HepG2 (cell line): ENCODE measurements around the gene DSTN. TPM values are rescaled to one million over a fixed set of nuclear protein-coding genes. Genes with fewer than 3 reads are reported as not detected.

Source experiments
- ATF7-NPFF ChIP-seq: sonication (generic); formaldehyde crosslinking; IDR thresholded peaks from 2 replicates; pipeline ENCODE4 v1.8.1; 2023; ENCODE audit warnings: mild to moderate bottlenecking, low read depth, missing genetic modification reagents, moderate library complexity
- CCDC6 ChIP-seq: sonication (generic); formaldehyde crosslinking; IDR thresholded peaks from 2 replicates; pipeline ENCODE4 v1.8.1; 2022; ENCODE audit warnings: mild to moderate bottlenecking, missing genetic modification reagents, moderate library complexity
- ELF4 ChIP-seq: sonication (generic); formaldehyde crosslinking; IDR thresholded peaks from 2 replicates; pipeline ENCODE4 v1.5.0; 2020; ENCODE audit warnings: missing genetic modification reagents, mild to moderate bottlenecking, moderate library complexity, borderline replicate concordance
- FOXJ3 ChIP-seq: sonication (generic); formaldehyde crosslinking; IDR thresholded peaks from 2 replicates; pipeline ENCODE4 v1.4.0; 2020; ENCODE audit warnings: missing genetic modification reagents, mild to moderate bottlenecking, borderline replicate concordance
- HDAC6 ChIP-seq: fragments of 200-600 bp; sonication (generic); IDR thresholded peaks from 2 replicates; pipeline ENCODE4 v1.7.0; 2017; ENCODE audit warnings: mild to moderate bottlenecking, antibody characterized with exemption, low read length, low read depth
- HOXD1 ChIP-seq: sonication (generic); formaldehyde crosslinking; IDR thresholded peaks from 2 replicates; pipeline ENCODE4 v1.5.0; 2020; ENCODE audit warnings: missing genetic modification reagents
- JUN ChIP-seq: sonication (generic); formaldehyde crosslinking; IDR thresholded peaks from 2 replicates; pipeline ENCODE4 v1.4.0; 2020; ENCODE audit warnings: mild to moderate bottlenecking, missing genetic modification reagents
- MEF2D ChIP-seq: sonication (generic); formaldehyde crosslinking; IDR thresholded peaks from 2 replicates; pipeline ENCODE4 v1.5.1; 2020; ENCODE audit warnings: mild to moderate bottlenecking, missing genetic modification reagents
- POLR2G ChIP-seq: fragments of 200-400 bp; formaldehyde crosslinking; IDR thresholded peaks from 2 replicates; pipeline ENCODE4 v1.6.1; 2018; ENCODE audit warnings: mild to moderate bottlenecking, low read depth, low read length, moderate library complexity
- RERE ChIP-seq: IDR thresholded peaks from 2 replicates; pipeline ENCODE4 v1.6.1; 2016; ENCODE audit warnings: low read depth, missing genetic modification reagents, missing compliant biosample characterization
- ZC3H13 ChIP-seq: sonication (generic); formaldehyde crosslinking; IDR thresholded peaks from 2 replicates; pipeline ENCODE4 v1.8.1; 2023; ENCODE audit warnings: mild to moderate bottlenecking, missing genetic modification reagents, moderate library complexity
- ZNF124 ChIP-seq: sonication (generic); formaldehyde crosslinking; IDR thresholded peaks from 2 replicates; pipeline ENCODE4 v1.4.0; 2020; ENCODE audit warnings: missing genetic modification reagents
- ZNF256 ChIP-seq: sonication (generic); formaldehyde crosslinking; conservative IDR thresholded peaks from 2 replicates; pipeline ENCODE4 v1.4.0; 2020; ENCODE audit warnings: missing genetic modification reagents
- ZNF710 ChIP-seq: sonication (generic); formaldehyde crosslinking; IDR thresholded peaks from 2 replicates; pipeline ENCODE4 v1.5.0; 2020; ENCODE audit warnings: mild to moderate bottlenecking, missing genetic modification reagents, borderline replicate concordance
- ZNF776 ChIP-seq: sonication (generic); formaldehyde crosslinking; IDR thresholded peaks from 2 replicates; pipeline ENCODE4 v1.4.0; 2020; ENCODE audit warnings: mild to moderate bottlenecking, missing genetic modification reagents
- polyA plus RNA-seq, 8 experiments: library from polyadenylated mRNA; depleted of rRNA in 3 of 8; stranded (reverse) in 7 of 8; unstranded in 1 of 8; fragments of >200 nt; fragmentation: Illumina TruSeq in 4 of 8; extraction: Trizol in 4 of 8; gene quantifications; 2 replicates each; pipeline versions ENCODE4 v1.2.1 to v1.2.3, GENCODE V29; 2011 to 2016; ENCODE audit warnings: low read depth in 4 of 8, missing spikeins in 1 of 8, mixed read lengths in 1 of 8; ENCODE audit not compliant: insufficient read depth in 1 of 8
- total RNA-seq, 5 experiments: library from RNA; depleted of rRNA; stranded (reverse); fragments of >200 nt; fragmentation: Illumina TruSeq; extraction: Trizol; gene quantifications; 2 replicates each; pipeline ENCODE4 v1.2.3, GENCODE V29; 2016; ENCODE audit warnings: low read depth in 1 of 5
- TF ChIP-seq, protein P1 (sequence below): sonication (generic); formaldehyde crosslinking; IDR thresholded peaks from 2 replicates; pipeline ENCODE4 v1.4.0; 2020; ENCODE audit warnings: missing genetic modification reagents
- TF ChIP-seq, protein P2 (sequence below): sonication (generic); formaldehyde crosslinking; IDR thresholded peaks from 2 replicates; pipeline ENCODE4 v1.4.0; 2020; ENCODE audit warnings: low read depth, missing genetic modification reagents

Gene DSTN
- total and polyA plus RNA-seq, 2 of the 13 experiments (the other 11 are each of a cell fraction or from before 2014, with no cell fraction given): 27.6 to 106 TPM

DNA sequence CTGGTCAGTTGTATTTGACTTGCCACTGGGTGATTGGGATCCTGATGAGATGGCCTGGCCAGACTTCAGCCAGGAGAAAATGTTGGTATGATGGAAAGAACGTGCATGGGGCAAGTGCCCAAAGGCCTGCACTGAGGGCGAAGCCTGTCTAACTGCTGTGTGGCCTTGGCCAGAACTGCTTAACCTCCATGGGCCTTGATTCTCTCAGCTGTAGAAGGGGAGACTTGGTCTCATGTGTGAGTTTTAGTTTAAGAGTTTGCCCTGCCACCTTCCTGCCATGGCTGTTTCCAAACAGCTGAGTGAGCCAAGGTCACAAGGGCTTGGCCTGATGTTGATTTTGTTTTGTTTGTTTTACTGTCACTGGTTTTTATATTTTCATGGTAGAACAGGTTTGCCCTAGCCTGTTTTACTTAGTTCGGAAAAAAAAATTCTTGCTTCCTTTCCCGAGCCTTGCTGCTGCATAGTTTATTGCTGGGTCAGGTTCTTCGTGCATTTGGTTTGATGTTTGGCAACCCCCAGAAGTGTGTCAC, 35.3 kb downstream of the DSTN start (continued):
- TF ChIP-seq RERE (CRISPR knock-in tag): no peak
- TF ChIP-seq, protein P1, sequence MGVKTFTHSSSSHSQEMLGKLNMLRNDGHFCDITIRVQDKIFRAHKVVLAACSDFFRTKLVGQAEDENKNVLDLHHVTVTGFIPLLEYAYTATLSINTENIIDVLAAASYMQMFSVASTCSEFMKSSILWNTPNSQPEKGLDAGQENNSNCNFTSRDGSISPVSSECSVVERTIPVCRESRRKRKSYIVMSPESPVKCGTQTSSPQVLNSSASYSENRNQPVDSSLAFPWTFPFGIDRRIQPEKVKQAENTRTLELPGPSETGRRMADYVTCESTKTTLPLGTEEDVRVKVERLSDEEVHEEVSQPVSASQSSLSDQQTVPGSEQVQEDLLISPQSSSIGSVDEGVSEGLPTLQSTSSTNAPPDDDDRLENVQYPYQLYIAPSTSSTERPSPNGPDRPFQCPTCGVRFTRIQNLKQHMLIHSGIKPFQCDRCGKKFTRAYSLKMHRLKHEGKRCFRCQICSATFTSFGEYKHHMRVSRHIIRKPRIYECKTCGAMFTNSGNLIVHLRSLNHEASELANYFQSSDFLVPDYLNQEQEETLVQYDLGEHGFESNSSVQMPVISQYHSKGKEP: no peak
- TF ChIP-seq MEF2D: peak; percentile 71
- no peak for TF ChIP-seq ATF7-NPFF (CRISPR knock-in tag)
- no peak for TF ChIP-seq ZNF256 (CRISPR knock-in tag)
- TF ChIP-seq ZNF776 (CRISPR knock-in tag): no peak
- TF ChIP-seq POLR2G: no peak
- 0 out of 2 replicates have a peak, but pooled peaks have one; percentile 13 for TF ChIP-seq ELF4 (CRISPR knock-in tag)
- no peak for TF ChIP-seq HOXD1 (CRISPR knock-in tag)
- TF ChIP-seq ZNF710 (CRISPR knock-in tag): peak; percentile 59; the same call in 1 of the 2 replicates
- TF ChIP-seq, protein P2, sequence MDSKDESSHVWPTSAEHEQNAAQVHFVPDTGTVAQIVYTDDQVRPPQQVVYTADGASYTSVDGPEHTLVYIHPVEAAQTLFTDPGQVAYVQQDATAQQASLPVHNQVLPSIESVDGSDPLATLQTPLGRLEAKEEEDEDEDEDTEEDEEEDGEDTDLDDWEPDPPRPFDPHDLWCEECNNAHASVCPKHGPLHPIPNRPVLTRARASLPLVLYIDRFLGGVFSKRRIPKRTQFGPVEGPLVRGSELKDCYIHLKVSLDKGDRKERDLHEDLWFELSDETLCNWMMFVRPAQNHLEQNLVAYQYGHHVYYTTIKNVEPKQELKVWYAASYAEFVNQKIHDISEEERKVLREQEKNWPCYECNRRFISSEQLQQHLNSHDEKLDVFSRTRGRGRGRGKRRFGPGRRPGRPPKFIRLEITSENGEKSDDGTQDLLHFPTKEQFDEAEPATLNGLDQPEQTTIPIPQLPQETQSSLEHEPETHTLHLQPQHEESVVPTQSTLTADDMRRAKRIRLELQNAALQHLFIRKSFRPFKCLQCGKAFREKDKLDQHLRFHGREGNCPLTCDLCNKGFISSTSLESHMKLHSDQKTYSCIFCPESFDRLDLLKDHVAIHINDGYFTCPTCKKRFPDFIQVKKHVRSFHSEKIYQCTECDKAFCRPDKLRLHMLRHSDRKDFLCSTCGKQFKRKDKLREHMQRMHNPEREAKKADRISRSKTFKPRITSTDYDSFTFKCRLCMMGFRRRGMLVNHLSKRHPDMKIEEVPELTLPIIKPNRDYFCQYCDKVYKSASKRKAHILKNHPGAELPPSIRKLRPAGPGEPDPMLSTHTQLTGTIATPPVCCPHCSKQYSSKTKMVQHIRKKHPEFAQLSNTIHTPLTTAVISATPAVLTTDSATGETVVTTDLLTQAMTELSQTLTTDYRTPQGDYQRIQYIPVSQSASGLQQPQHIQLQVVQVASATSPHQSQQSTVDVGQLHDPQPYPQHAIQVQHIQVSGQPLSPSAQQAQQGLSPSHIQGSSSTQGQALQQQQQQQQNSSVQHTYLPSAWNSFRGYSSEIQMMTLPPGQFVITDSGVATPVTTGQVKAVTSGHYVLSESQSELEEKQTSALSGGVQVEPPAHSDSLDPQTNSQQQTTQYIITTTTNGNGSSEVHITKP (CRISPR knock-in tag): 0 out of 2 replicates have a peak, but pooled peaks have one; percentile 53
- no peak; the same call in 1 of the 2 replicates for TF ChIP-seq ZC3H13 (CRISPR knock-in tag)
- peak; percentile 77; the same call in 1 of the 2 replicates for TF ChIP-seq FOXJ3
- no peak for TF ChIP-seq HDAC6
- TF ChIP-seq ZNF124 (CRISPR knock-in tag): no peak
- no peak for TF ChIP-seq CCDC6 (CRISPR knock-in tag)
- TF ChIP-seq JUN (CRISPR knock-in tag): peak; percentile 20; the same call in 1 of the 2 replicates
